Suprapubic skin (tissue), 4 donors: ENCODE data around the gene SPSB3. TPM values are rescaled to one million over a fixed set of nuclear protein-coding genes. Genes with fewer than 3 reads are reported as not detected.

Experiments used
- DNase-seq, 2 donors: peaks; one replicate each; pipeline ENCODE4 v3.0.0-alpha.2; 2019; ENCODE audit warnings: low spot score in 2 of 2
- H3K27ac ChIP-seq: fragments of 200-600 bp; sonication (generic); one replicate; pipeline ENCODE4 v1.5.1; 2019
- H3K27me3 ChIP-seq: fragments of 200-600 bp; sonication (generic); one replicate; pipeline ENCODE4 v1.5.1; 2019
- H3K36me3 ChIP-seq: fragments of 200-600 bp; sonication (generic); one replicate; pipeline ENCODE4 v1.5.1; 2019
- H3K4me1 ChIP-seq: fragments of 200-600 bp; sonication (generic); one replicate; pipeline ENCODE4 v1.5.1; 2019
- H3K4me3 ChIP-seq: fragments of 200-600 bp; sonication (generic); one replicate; pipeline ENCODE4 v1.5.1; 2019; ENCODE audit warnings: mild to moderate bottlenecking
- H3K9me3 ChIP-seq: fragments of 200-600 bp; sonication (generic); one replicate; pipeline ENCODE4 v1.5.1; 2019
- CTCF ChIP-seq, 2 donors: fragments of 200-600 bp in 1 of 2; fragments of 450-650 bp in 1 of 2; sonication (generic) in 1 of 2; IDR thresholded peaks; one replicate each; pipeline ENCODE4 v1.5.1; 2016 to 2019; ENCODE audit warnings: antibody characterized with exemption in 2 of 2, mild to moderate bottlenecking in 1 of 2, moderate library complexity in 1 of 2
- EP300 ChIP-seq: sonication (generic); formaldehyde crosslinking; IDR thresholded peaks from one replicate; pipeline ENCODE4 v1.6.1; 2017; ENCODE audit warnings: antibody characterized with exemption
- POLR2A ChIP-seq, 2 donors: fragments of 450-650 bp; IDR thresholded peaks; one replicate each; pipeline ENCODE4 v1.6.1; 2017; ENCODE audit warnings: antibody characterized with exemption in 2 of 2, mild to moderate bottlenecking in 2 of 2, moderate library complexity in 2 of 2
- POLR2AphosphoS5 ChIP-seq, 3 donors: sonication (generic); formaldehyde crosslinking; IDR thresholded peaks; one replicate each; pipeline ENCODE4 v1.6.1; 2017; ENCODE audit warnings: antibody characterized with exemption in 3 of 3
- WGBS: methylation state at CpG from one replicate; pipeline ENCODE4 v1.1.5; 2018; 5-methylcytosine and 5-hydroxymethylcytosine counted together
- total RNA-seq, 4 donors: library from RNA; depleted of rRNA; stranded (reverse); fragments of >200 nt; gene quantifications; one replicate each; pipeline ENCODE4 v1.1.0, GENCODE V29; 2016

Gene SPSB3
- total RNA-seq, 4 donors from 2014 or later = 124 to 205 (median 156) TPM

GRCh38 chr16:1760911-1761310, 21.5 kb downstream of the SPSB3 start:
- TF ChIP-seq EP300 (no peak), POLR2A (IDR thresholded peaks at IDR 0.05) (no peak), POLR2AphosphoS5 (IDR thresholded peaks at IDR 0.05) (no peak)
- Histone ChIP-seq H3K27ac (no peak overlapping the region), H3K4me3 (no peak overlapping the region), H3K36me3 (peaks cover 80% of the 10 kb centered on the region), H3K27me3 (no peaks in the 10 kb centered on the region), H3K4me1 (peaks cover 8% of the 10 kb centered on the region), H3K9me3 (no peaks in the 10 kb centered on the region)
- 99% methylated on average over 12 of the region's 15 CpGs for WGBS
- no peak for DNase-seq

GRCh38 chr16:1759511-1759910, 22.9 kb downstream of the SPSB3 start:
- H3K27ac ChIP-seq = no peak overlapping the region
- H3K4me1 ChIP-seq = peaks cover 14% of the 10 kb centered on the region
- peaks cover 66% of the 10 kb centered on the region for H3K36me3 ChIP-seq
- H3K27me3 ChIP-seq = no peaks in the 10 kb centered on the region
- TF ChIP-seq EP300 (no peak), POLR2A (IDR thresholded peaks at IDR 0.05) (no peak), POLR2AphosphoS5 (IDR thresholded peaks at IDR 0.05) (no peak), CTCF (IDR thresholded peaks at IDR 0.05) (no peak)
- DNase-seq = no peak
- no peaks in the 10 kb centered on the region for H3K9me3 ChIP-seq
- no peak overlapping the region for H3K4me3 ChIP-seq
- 96% methylated on average over 14 of the region's 21 CpGs for WGBS

- Histone ChIP-seq H3K36me3 (peaks cover 65% of the 10 kb centered on the region), H3K9me3 (no peaks in the 10 kb centered on the region), H3K4me1 (peaks cover 12% of the 10 kb centered on the region), H3K27ac (no peak overlapping the region), H3K27me3 (no peaks in the 10 kb centered on the region), H3K4me3 (no peak overlapping the region)
- WGBS = 92% methylated on average over 13 of the region's 18 CpGs
- no peak for TF ChIP-seq CTCF (IDR thresholded peaks at IDR 0.05)
- no peak for TF ChIP-seq EP300
- TF ChIP-seq POLR2A (IDR thresholded peaks at IDR 0.05) = no peak
- no peak for DNase-seq
Measured at GRCh38 chr16:1758923-1759322, 23.4 kb downstream of the SPSB3 start.

- WGBS = 94% methylated on average over 27 of the region's 37 CpGs
- peaks cover 60% of the 10 kb centered on the region for H3K36me3 ChIP-seq
- no peaks in the 10 kb centered on the region for H3K27me3 ChIP-seq
- TF ChIP-seq POLR2AphosphoS5 (IDR thresholded peaks at IDR 0.05) (no peak), CTCF (IDR thresholded peaks at IDR 0.05) (no peak)
- H3K4me1 ChIP-seq = peaks cover 11% of the 10 kb centered on the region
- no peaks in the 10 kb centered on the region for H3K9me3 ChIP-seq
- no peak overlapping the region for H3K27ac ChIP-seq
- no peak overlapping the region for H3K4me3 ChIP-seq
- DNase-seq = no peak
Measured at GRCh38 chr16:1757714-1758461, 24.5 kb downstream of the SPSB3 start.

- Histone ChIP-seq H3K9me3 (no peaks in the 10 kb centered on the region), H3K27me3 (no peaks in the 10 kb centered on the region), H3K4me3 (no peak overlapping the region), H3K36me3 (peaks cover 58% of the 10 kb centered on the region), H3K4me1 (peaks cover 11% of the 10 kb centered on the region), H3K27ac (no peak overlapping the region)
- 88% methylated on average over 12 of the region's 12 CpGs for WGBS
- no peak for DNase-seq
- TF ChIP-seq POLR2AphosphoS5 (IDR thresholded peaks at IDR 0.05) (no peak), POLR2A (IDR thresholded peaks at IDR 0.05) (no peak), EP300 (no peak), CTCF (IDR thresholded peaks at IDR 0.05) (no peak)
Measured at GRCh38 chr16:1754204-1754603, 28.2 kb downstream of the SPSB3 start.
